Prostate gland (tissue), 2 donors: ENCODE data around the gene THAP5. TPM values are rescaled to one million over a fixed set of nuclear protein-coding genes. Genes with fewer than 3 reads are reported as not detected.

ENCODE experiments used
- DNase-seq: peaks from one replicate; pipeline ENCODE4 v3.0.0-alpha.2; 2019; ENCODE audit warnings: low spot score
- H3K27ac ChIP-seq, 2 donors: fragments of 200-600 bp; sonication (generic); 2 replicates each; pipeline ENCODE4 v1.5.1; 2017 to 2019
- H3K27me3 ChIP-seq: fragments of 200-600 bp; sonication (generic); replicated peaks from 2 replicates; pipeline ENCODE4 v1.5.1; 2019; ENCODE audit not compliant: insufficient read depth
- H3K36me3 ChIP-seq, 2 donors: fragments of 200-600 bp; sonication (generic); 1 replicate in 1 of 2; 2 replicates in 1 of 2; pipeline versions ENCODE4 v1.5.1 to v1.8.1; 2017 to 2019
- H3K4me1 ChIP-seq: fragments of 200-600 bp; sonication (generic); replicated peaks from 2 replicates; pipeline ENCODE4 v1.5.1; 2019
- H3K4me3 ChIP-seq, 2 donors: fragments of 200-600 bp; sonication (generic); 2 replicates each; pipeline ENCODE4 v1.5.1; 2017 to 2019
- H3K9me3 ChIP-seq: fragments of 200-600 bp; sonication (generic); 2 replicates; pipeline ENCODE4 v1.5.1; 2017
- POLR2A ChIP-seq: fragments of 450-650 bp; IDR thresholded peaks from one replicate; pipeline ENCODE4 v1.6.1; 2016; ENCODE audit warnings: antibody characterized with exemption, mild to moderate bottlenecking
- POLR2AphosphoS5 ChIP-seq: sonication (generic); formaldehyde crosslinking; IDR thresholded peaks from one replicate; pipeline ENCODE4 v1.6.1; 2017; ENCODE audit warnings: antibody characterized with exemption
- WGBS: methylation state at CpG from one replicate; pipeline ENCODE4 v1.1.5; 2018; 5-methylcytosine and 5-hydroxymethylcytosine counted together
- intact Hi-C: fragments of 100-400 bp; cut with DNase I; formaldehyde crosslinking; loops from one replicate; pipeline ENCODE4 v1.14.2; 2022
- total RNA-seq, 2 donors: library from RNA; depleted of rRNA; stranded (reverse); fragments of >200 nt; gene quantifications; one replicate each; pipeline ENCODE4 v1.1.0, GENCODE V29; 2016
- TF ChIP-seq, protein P1 (sequence below), 4 experiments: fragments of 200-600 bp in 2 of 4; fragments of 450-650 bp in 2 of 4; sonication (generic) in 2 of 4; IDR thresholded peaks; 1 replicate in 3 of 4; 2 replicates in 1 of 4; pipeline ENCODE4 v1.5.1; 2016 to 2019; ENCODE audit warnings: antibody characterized with exemption in 4 of 4, mild to moderate bottlenecking in 2 of 4, moderate library complexity in 2 of 4

THAP5 gene
- total RNA-seq, 2 donors from 2014 or later, result 21.3 to 23.4 TPM

- H3K9me3 ChIP-seq, result no peaks in the 10 kb centered on the region
- intact Hi-C loops, result no loop called here
- no peak overlapping the region for H3K4me3 ChIP-seq
- H3K27ac ChIP-seq, result peak overlapping the region; percentile 48 to 52
- H3K36me3 ChIP-seq, result no peaks in the 10 kb centered on the region
- WGBS, result 8% methylated on average over 5 of the region's 5 CpGs
- peaks cover 5% of the 10 kb centered on the region for H3K4me1 ChIP-seq
- TF ChIP-seq, protein P1, sequence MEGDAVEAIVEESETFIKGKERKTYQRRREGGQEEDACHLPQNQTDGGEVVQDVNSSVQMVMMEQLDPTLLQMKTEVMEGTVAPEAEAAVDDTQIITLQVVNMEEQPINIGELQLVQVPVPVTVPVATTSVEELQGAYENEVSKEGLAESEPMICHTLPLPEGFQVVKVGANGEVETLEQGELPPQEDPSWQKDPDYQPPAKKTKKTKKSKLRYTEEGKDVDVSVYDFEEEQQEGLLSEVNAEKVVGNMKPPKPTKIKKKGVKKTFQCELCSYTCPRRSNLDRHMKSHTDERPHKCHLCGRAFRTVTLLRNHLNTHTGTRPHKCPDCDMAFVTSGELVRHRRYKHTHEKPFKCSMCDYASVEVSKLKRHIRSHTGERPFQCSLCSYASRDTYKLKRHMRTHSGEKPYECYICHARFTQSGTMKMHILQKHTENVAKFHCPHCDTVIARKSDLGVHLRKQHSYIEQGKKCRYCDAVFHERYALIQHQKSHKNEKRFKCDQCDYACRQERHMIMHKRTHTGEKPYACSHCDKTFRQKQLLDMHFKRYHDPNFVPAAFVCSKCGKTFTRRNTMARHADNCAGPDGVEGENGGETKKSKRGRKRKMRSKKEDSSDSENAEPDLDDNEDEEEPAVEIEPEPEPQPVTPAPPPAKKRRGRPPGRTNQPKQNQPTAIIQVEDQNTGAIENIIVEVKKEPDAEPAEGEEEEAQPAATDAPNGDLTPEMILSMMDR (IDR thresholded peaks at IDR 0.05), result peak; percentile 39 to 85 (median 80)
- no peak for TF ChIP-seq POLR2A
- TF ChIP-seq POLR2AphosphoS5, result no peak
- DNase-seq, result no peak
- H3K27me3 ChIP-seq, result no peaks in the 10 kb centered on the region
These were observed 43.8 kb upstream of the THAP5 start for GRCh38 chr7:108613147-108613948.

GRCh38 chr7:108611268-108611667 lies 41.8 kb upstream of the THAP5 start:
- H3K4me3 ChIP-seq, result no peak overlapping the region
- TF ChIP-seq, protein P1 (IDR thresholded peaks at IDR 0.05), result no peak
- TF ChIP-seq POLR2AphosphoS5, result peak; percentile 88
- no peak for TF ChIP-seq POLR2A
- intact Hi-C loops, result no loop called here
- H3K27me3 ChIP-seq, result no peaks in the 10 kb centered on the region
- peak; percentile 79 for DNase-seq
- no peaks in the 10 kb centered on the region for H3K9me3 ChIP-seq
- no peaks in the 10 kb centered on the region for H3K36me3 ChIP-seq
- WGBS, result 49% methylated on average over 4 of the region's 4 CpGs
- peaks cover 5% of the 10 kb centered on the region for H3K4me1 ChIP-seq
- H3K27ac ChIP-seq, result peak overlapping the region; percentile 17 to 25

GRCh38 chr7:108609643-108610042 lies 40.1 kb upstream of the THAP5 start:
- intact Hi-C loops, result no loop called here
- Histone ChIP-seq H3K9me3 (no peaks in the 10 kb centered on the region), H3K4me1 (peaks cover 5% of the 10 kb centered on the region), H3K27ac (no peak overlapping the region), H3K36me3 (no peaks in the 10 kb centered on the region), H3K27me3 (no peaks in the 10 kb centered on the region), H3K4me3 (no peak overlapping the region)
- WGBS, result 80% methylated on average over 2 of the region's 2 CpGs
- DNase-seq, result no peak
- TF ChIP-seq, protein P1 (IDR thresholded peaks at IDR 0.05), result no peak
- TF ChIP-seq POLR2A (no peak), POLR2AphosphoS5 (no peak)

GRCh38 chr7:108605559-108606201 lies 36.2 kb upstream of the THAP5 start:
- intact Hi-C loops, result no loop called here
- Histone ChIP-seq H3K4me3 (no peak overlapping the region), H3K36me3 (no peaks in the 10 kb centered on the region), H3K9me3 (no peaks in the 10 kb centered on the region), H3K27me3 (no peaks in the 10 kb centered on the region), H3K27ac (no peak overlapping the region), H3K4me1 (peaks cover 2% of the 10 kb centered on the region)
- no peak for DNase-seq
- WGBS, result 86% methylated on average over 7 of the region's 7 CpGs
- TF ChIP-seq, protein P1 (IDR thresholded peaks at IDR 0.05), result no peak
- TF ChIP-seq POLR2A (no peak), POLR2AphosphoS5 (no peak)
